Measurements from ENCODE around the gene SLC6A19.

The SLC6A19 gene

GRCh38 chr5:1164696-1165630 lies 36.4 kb upstream of the SLC6A19 start:
- ChIA-PET CTCF (interaction anchor here (1.6 kb wide), 1 partner anchor 480 kb away, joined by 9 read pairs; no protein-coding TSS in a partner anchor), POLR2A (no interaction called here)
- DNase-seq (ENCODE audit: extremely low spot score) = no peak
- TF ChIP-seq CTCF (IDR thresholded peaks at IDR 0.05; ENCODE audit: control extremely low read depth, extremely low read depth, low read depth, missing control alignments) = no peak

DNA sequence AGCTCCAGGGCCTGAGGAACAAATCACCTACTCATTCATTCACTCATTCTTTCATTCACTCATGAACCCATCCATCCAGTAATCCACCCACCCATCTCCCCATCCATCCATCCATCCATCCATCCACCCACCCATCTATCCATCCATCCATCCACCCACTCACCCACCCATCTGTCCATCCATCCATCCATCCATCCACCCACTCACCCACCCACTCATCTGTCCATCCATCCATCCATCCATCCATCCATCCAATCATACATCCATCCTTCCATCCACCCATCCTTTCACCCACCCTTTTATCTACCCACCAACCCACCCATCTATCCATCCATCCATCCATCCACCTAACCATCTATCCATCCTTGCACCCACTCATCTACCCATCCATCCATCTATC lies 35.5 kb upstream of the SLC6A19 start:
- TF ChIP-seq CTCF (IDR thresholded peaks at IDR 0.05; ENCODE audit: control extremely low read depth, extremely low read depth, low read depth, missing control alignments) = no peak
- no peak for DNase-seq (ENCODE audit: extremely low spot score)
- CTCF ChIA-PET = interaction anchor here (1.6 kb wide), 1 partner anchor 479 kb away, joined by 9 read pairs; no protein-coding TSS in a partner anchor
- POLR2A ChIA-PET = no interaction called here

DNA sequence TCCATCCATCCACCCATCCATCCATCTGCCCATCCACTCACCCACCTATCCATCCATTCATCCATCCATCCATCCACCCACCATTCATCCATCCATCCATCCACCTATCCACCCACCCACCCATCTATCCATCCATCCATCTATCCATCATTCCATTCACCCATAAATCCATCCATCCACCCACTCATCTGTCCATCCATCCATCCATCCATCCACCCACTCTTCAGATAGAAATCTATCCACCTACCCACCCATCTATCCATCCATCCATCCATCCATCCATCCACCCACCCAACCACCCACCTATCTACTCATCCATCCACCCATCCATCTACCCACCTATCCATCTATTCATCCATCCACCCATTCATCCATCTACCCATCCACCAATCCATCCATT lies 35.0 kb upstream of the SLC6A19 start:
- CTCF ChIA-PET = no interaction called here
- TF ChIP-seq CTCF (IDR thresholded peaks at IDR 0.05; ENCODE audit: control extremely low read depth, extremely low read depth, low read depth, missing control alignments) = no peak
- POLR2A ChIA-PET = no interaction called here
- no peak for DNase-seq (ENCODE audit: extremely low spot score)

- no peak for TF ChIP-seq CTCF (IDR thresholded peaks at IDR 0.05; ENCODE audit: control extremely low read depth, extremely low read depth, low read depth, missing control alignments)
- no peak for DNase-seq (ENCODE audit: extremely low spot score)
- ChIA-PET CTCF (interaction anchor here (0.8 to 4.6 kb wide), 23 partner anchors 12 to 488 kb away, joined by 3 to 69 read pairs (median 4); no protein-coding TSS in a partner anchor), POLR2A (no interaction called here)
These were observed 34.1 kb upstream of the SLC6A19 start for GRCh38 chr5:1167361-1167727.

DNA sequence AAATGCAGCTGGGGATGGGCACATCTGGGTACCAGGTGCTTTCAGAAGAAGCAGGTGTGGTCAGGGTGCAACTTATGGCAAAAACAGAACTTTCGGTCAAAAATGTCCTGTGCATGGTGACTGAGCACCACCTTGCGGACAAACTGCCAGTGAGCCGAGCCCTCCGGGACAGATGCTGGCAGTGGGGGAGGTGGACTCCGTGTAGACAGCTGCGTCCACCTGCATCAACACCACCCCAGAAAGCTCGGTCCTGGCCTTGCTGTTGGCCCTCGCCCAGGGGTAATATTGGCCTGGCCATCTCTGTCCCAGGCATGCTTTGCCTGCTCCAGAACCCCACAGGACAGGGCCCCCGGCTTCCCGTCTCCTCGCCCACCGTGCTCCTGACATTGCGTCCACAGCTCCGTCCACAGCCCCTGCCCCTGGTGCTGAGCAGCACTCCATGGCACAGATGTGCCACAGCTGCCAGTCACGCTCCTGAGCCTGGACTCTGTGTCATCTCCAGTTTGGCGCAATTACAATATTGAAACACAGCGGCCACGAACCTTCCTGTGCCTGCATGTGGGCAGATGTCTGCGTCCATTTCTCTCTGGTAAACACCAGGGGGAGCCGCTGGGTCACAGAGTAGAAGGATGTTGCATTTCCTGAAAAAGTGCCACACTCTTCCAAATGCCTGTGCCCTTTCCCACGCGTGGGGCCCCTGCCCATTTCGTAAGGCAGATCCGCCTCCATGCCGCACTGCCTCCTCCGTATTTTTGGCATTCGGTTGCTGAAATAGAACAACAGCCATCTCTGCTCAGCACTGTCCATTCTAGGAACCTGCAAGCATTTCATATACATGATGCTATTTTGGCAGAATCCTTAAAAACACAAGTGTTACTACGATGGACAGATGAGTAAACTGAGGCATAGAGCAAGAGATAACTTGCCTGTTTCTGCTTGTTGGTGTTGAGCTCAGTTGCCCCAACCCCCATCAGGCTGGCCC lies 33.4 kb upstream of the SLC6A19 start:
- CTCF ChIA-PET = interaction anchor here (0.8 to 4.6 kb wide), 27 partner anchors 11 to 979 kb away, joined by 3 to 69 read pairs (median 4); no protein-coding TSS in a partner anchor
- peak; percentile 82 for DNase-seq (ENCODE audit: extremely low spot score)
- POLR2A ChIA-PET = no interaction called here
- TF ChIP-seq CTCF (IDR thresholded peaks at IDR 0.05; ENCODE audit: control extremely low read depth, extremely low read depth, low read depth, missing control alignments) = peak; percentile 85

GRCh38 chr5:1168796-1169195 lies 32.6 kb upstream of the SLC6A19 start:
- TF ChIP-seq CTCF (IDR thresholded peaks at IDR 0.05; ENCODE audit: control extremely low read depth, extremely low read depth, low read depth, missing control alignments) = no peak
- ChIA-PET CTCF (interaction anchor here (0.8 to 4.6 kb wide), 15 partner anchors 10 to 980 kb away, joined by 3 to 69 read pairs (median 7); no protein-coding TSS in a partner anchor), POLR2A (no interaction called here)
- no peak for DNase-seq (ENCODE audit: extremely low spot score)
